GM18870 (cell line): ENCODE results near the gene HOXB7.

Experiments
- ATAC-seq: cut with Tn5 transposase; IDR thresholded peaks from one replicate; pipeline ENCODE4 v1.9.1; 2021; ENCODE audit warnings: moderate library complexity; ENCODE audit not compliant: unreplicated experiment

Gene HOXB7

DNA sequence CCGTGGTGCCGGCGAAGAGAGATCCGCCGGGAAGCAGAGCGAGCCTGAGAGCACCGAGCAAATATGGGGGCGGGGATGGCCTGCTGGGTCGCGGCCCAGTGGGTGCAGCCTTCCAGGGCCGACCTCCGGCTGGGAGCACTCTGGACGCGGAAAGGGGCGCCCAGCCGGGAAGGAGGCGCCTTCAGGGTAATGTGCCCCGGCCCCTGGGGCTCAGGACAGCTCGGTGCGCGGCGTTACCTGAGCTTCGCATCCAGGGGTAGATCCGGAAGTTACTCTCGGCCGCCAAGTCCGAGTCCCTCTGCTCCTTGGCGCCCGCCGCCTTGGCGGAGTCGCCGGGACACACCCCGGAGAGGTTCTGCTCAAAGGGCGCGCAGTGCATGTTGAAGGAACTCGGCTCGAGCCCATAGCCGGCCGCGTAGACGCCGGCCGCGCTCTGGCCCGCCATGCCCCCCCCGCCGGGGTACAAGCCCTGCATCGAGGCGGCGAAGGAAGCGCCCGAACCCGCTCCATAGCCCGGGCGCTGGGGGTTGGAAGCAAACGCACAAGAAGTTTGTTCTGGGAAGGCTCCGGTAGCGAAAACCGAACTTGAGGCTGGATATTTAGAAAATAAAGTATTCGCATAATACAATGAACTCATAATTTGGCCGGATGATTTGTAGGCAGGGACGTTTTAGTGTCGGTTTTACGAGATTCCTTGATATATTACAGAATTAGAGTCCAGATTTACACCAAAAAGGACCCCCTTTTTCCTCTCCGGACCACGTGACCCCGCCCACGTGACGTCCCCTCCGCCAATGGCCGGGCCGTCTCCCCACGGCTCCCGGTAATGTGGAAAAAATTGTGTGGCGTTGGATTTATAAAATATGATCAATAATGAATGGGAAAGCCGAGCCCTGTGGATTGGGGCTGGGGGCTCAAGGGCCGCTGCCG, at the start of gene HOXB7:
HOXB7 (minus strand) TSS at position 736 of the 930 bp plus-strand sequence; CDS start at position 637, 99 bp downstream.
- no peak for ATAC-seq

DNA sequence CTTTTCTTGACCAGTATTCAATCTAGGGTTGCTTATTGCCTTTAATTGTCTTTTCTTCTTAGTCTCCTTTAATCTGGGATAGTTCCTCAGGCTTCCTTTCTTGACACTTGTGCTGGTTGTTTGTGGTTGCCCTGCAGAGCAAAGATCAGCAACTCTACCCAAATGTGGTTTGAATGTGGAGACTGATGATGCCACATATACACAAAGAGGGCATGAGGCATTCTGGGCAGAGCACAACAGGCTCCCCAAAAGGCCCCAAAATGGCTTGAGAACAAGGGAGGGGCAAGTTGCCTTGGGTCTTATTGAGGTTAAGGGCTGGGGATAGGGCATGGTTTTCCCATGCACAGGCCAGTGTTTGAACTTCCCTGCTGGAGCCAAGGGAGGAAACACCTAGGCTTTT, 45.1 kb upstream of the HOXB7 start:
- ATAC-seq: no peak

DNA sequence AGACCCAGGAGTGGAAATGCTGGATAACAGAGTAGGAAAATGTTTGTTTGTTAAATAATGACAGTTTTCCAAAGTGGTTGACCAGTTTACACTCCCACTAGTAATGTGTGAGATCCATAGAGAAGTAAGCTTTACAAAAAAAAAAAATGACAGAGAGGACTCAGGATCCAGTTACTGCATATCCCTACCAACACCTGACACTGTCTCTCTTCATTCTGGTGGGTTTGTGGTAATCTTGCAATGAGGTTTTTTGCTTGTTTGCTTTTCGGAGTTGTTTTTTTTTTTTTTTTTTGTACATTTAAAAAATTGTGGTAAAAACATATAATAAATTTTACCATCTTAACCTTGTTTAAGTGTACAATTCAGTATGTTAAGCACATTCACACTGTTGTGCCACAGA, 38.9 kb upstream of the HOXB7 start:
- no peak for ATAC-seq

DNA sequence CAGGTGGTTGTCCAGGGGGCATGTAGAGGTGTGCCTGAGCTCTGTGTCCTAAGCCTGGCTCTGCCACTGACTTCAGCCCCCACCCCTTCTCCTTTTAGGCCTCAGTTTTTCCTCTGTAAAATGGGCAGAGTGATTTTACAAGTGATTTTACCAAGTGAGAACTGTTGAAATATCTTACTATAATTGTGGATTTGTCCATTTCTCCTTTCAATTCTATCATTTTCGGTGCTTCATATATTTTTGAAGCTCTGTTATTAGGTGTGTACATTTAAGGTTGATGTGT, 37.1 kb upstream of the HOXB7 start:
- no peak for ATAC-seq

DNA sequence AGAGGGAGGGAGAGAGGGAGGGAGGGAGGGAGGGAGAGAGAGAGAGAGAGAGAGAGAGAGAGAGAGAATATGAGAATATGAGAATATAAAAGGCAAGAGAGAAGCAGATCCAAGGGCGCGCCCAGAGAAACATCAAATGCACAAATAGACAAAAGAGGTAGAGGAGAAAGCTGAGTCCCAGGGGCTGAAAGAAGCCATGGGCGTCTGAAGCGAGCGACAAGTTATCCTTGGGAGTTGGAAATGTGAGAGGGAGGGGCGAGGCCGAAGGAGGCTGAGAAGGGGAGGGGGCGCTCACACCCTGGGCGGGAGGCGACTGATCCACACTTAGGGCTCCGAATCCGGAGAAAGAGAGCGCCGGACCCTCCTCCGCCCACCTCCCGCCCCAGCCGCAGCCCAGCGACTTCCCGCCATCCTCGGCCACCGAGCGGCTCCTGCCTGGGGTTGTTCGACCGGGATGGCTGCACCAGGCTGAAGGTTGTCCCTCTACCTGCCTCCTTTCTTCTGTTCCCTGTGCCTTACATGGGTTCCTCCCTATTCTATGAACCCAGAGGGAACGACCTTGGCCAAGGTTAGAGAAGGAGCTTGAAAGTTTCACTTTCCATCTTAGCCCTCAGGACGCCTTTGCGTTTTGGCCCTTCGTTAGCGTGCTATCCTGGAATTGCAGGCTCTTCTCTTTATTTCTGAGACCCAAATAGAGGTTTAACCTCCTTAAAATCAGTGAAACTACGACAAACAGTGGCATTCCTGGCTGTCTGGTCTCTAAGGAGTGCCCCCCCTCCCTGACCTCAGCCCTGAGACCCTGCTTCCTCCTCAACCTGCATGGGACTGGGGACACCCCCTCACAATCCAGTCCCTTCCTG, 36.5 kb upstream of the HOXB7 start:
- no peak for ATAC-seq

DNA sequence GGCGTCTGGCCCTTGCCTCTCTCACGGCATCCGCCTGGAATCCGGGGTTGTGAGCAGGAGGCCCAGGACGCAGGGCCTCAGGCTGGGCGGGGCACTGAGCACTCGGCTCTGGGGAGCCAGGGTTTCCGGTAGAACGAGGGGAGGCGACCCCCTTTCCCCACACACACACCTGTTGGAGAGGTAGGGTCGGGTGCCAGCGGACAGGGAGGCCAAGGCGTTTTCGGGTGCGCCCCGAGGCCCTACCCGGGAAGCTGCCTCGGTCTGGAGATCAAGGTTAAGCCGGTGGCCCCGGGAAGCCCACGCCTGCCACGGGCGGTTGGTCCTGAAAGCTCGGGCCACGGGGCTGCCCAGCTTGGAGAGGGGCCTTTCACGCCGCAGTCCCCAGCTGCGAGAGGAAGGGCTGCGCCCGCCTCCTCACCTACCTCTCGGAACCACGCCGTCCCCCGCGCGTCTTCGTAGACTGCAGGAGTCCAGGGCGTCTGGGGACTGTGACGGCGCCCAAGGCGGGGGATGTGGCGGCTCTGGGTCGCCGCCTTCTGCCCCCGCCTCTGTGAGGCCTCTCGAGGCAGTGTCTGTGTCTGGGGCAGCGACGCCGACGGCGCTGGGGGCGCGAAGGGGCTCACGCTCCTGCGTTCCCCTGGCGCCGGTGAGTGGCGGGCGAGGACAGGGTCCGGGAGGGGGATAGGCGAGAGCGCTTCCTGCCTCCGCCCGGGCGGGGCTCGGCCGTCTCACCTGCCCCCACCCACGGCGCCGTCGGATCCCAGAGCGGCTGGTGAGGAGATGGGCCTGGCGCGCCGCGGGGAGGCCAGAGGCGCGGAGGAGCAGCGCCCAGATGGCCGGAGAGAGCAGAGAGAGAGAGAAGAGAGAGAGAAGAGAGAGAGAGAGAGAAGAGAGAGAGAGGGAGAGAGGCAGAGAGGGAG, 35.6 kb upstream of the HOXB7 start:
- ATAC-seq: no peak

DNA sequence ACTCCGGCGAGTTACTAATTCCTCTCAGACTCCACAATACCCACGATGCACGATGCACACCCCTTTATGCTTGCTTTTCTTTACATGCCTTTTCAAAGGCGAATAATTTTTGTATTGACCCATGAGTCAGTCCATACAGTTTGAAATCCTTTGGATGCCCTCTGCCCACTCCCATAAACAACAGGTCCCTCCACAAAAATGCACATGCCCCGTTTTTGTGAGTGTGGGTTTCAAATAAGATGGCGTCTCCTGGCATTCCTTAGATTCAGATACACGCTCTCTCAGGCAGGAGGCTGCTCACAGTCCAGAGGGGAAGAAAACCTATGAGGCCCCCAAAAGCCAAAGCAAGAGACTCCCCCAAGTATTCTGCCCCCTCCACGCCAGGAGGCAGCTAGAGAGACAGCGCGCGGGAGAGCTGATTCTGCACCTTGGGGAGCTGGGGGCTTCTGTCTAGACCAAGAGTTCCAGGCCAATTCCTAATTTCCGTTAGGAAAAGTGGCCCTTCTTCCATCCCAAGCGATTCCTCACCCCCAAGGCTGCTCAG, 34.9 kb upstream of the HOXB7 start:
- ATAC-seq: no peak

DNA sequence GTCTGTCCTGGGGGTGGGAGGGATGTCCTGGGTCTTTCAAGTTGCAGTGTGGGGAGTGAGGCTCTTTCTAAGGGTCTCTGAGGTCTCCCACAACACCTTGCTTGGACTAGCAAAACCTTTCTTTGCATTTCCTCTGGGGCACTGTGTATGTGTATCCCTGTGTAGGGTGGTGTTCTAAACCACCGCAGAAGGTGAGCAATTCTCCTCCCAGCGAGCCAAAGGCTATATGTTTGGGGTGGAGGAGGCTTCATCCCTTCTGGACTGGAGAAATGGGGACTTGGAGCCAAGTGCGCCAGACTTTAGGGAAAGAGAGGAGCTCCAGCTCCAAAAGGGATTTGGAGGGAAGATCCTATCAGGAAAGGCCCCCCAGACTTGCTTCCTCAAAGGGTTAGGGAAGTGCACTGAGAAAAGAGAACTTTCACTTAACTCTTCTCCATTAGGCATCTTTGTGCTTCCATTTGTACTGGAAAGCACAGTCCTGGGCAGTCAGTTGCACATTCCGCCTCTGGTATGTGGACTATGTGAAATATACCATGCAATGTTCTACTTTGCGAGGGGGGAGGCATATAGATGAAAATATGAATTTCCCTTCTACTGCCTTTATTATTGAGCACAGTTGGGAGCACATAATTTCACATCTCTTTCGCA, 34.2 kb upstream of the HOXB7 start:
- no peak for ATAC-seq

DNA sequence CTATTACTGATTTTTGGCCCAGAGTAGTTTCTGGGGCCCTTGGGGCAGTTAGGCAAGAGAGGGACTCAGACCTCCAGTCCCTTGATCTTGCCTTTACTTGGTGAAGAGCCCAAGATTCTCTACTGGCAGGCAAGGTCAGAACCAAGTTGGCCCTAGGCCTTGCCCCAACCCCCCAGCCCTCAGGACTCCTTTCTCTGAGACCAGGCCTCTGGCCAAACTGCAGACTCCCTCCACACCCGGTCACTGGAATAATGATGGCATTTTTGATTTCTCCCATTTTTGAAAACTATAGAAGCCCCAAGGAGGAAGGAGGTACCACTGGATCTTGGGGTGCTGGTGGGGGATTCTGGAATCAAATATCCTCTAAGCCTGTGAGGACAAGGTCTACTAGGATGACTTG, 33.3 kb upstream of the HOXB7 start:
- ATAC-seq: no peak

DNA sequence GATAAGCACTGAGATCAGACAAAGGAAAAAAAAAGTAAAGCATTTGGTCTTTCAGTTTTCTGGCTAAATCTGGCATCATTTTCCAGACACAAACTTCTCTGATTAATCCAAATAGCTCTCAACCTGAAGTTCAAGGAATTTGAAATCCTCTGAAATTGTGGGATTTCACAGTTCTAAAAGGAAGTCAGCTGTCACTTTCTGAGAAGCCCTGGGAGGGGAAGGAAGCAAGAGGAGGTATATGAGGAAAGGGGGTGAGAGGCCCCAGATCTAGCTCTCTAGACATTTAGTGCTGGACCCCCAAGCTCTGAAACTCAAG, 32.8 kb upstream of the HOXB7 start:
- ATAC-seq: no peak

DNA sequence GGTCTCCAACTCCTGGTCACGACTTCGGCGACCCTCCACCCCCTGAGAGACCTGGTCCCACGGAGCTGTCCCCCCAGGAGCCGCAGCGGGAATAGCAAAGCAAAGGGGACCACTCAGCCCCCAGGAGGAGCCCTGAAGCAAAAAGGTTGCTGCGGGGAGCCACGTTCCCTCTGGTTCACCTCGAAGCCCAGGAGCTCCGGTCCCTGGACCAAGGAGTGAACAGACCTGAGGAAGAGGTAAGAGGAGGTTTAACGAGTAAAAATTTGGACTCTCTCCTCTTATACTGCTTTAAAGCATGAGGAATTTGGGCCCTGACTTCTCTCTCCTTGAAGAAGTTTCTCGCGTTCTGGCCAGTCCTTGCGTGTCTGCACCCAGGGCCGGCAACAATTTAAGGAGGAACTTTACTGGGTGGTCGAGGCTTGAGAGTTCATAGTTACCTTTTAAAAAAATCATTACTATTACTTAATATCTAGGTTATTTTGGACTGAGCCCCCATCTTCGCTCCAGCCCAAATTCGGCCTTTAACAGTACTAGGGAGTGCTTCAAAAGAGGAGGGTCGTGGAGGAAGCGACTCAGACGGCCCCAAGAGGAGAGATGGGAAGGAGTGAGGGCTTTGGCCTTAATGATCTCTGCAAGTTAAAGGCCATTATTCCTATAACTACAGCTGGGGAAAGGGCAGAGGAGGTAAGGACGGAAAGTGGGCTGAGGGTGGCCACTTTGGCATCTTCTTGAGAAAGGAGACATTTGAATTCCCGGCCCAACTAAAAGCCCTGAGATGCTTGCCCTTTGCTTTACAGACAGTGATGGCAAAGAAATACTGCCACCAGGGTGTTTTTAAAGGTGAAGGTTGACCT, 32.3 kb upstream of the HOXB7 start:
- no peak for ATAC-seq

DNA sequence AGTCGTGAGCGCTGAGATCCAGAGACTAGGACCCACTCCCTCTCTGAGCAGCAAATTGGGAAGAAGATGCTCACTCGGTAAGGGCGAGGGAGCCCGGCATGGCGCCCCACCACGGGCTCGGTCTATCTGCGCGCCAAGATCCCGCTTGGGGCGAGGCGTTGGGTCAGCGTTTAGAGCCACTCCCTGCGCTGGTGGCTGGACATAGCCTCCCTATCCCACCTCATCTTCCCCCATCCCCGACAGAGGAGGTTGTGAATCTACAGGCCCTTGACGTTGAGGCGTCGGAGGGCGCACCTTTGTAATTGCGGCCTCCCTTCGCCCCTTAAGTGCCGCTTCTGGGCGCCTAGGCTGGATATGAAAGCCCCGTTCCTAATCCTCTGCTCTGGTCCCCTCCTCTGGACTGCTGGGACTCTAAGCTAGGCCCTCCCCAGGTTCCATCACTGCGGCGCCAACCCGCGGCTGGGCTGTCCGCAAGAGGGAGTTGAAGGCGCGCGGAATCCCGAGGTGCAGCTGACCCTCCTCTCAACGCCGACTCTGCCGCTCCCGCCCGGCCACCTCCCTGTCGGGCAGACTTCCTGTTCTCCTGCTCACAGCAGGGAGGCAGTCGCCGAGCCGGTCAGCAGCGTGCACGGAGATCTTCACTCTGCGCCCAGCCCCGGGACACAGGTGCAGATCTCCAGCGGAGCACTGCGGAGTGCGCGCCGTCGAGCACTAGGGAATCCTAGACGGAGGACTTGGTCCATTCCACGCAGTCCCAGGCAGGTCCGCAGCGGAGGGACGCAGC, 31.4 kb upstream of the HOXB7 start:
- no peak for ATAC-seq

DNA sequence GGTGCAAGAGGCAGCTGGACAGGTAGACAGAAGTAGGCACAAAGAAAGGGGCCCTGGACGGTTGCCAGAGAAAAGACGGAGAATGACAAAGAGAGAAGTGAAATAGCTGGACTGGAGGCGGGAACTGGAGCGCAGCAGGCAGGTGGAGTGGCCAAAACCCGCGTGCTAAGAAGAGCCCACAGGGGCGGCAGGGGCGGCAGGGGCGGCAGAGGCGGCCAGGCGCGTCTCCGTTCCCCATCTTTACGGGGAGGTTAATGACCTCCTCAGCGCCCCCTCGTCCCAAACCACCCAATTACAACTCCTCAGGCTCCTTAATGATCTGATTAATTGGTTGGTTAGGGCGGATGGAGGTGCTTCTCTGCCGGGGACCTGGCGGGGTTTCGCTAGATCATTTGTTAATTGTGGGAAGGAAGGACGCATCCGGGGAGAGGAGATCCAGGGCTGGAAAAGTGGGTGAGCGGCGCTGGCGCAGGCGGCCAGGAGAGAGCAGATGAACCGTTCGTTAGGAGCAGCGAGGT, 30.8 kb upstream of the HOXB7 start:
- no peak for ATAC-seq

DNA sequence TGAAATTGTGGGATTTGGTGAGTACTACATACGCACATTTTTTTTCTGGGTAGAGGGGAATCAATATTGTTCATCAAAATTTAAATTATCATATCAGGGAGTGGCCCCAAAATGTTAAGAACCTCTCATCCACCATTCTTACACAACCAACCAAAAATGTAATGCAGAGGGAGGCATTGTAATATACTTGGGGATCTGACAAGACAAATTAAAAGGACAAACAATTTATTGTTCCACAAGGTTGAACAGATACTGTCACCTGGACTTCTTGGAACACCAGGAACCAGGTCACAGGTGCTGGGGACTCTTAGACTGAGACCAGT, 30.0 kb upstream of the HOXB7 start:
- ATAC-seq: no peak

DNA sequence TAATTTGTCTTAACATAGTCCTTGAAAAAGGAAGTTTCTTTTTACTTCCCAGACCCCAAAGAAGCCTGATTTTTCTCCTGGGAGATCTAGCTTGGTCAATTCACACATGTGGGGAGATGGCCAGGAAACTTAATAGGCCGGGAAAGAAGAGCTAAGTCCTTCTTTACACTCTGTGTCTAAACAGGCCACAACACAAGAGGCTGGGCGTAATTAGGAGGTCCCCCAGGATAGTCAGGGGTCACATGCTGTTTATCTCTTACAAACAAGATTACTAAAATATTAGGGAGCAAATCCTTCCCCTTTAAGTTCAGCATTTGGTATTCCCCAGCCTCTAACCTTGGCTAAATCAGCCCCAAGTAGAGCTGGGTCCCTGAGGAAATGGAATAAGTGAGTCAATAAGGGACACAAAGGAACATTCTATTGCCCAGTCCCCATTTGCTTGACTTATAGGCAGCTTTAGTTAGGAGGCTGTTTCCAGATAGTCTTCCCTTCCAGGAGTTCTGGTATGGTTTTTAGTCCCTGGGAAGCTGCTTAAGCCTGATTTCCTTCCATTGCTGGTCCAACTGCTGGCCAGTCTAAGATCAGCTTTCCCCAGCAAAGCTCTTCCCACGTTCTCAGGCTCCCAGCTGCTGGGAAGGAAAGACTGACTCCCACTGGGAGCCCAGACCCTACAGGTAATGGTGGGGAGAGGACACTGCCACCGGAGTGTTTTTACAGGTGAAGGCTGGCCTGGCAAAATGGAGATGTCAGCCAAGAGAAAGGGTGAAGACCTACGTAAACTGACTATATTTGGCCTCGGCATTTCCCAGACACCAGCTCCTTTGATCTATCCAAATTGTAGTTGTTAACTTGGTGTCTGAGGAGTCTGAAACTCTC, 29.4 kb upstream of the HOXB7 start:
- no peak for ATAC-seq

DNA sequence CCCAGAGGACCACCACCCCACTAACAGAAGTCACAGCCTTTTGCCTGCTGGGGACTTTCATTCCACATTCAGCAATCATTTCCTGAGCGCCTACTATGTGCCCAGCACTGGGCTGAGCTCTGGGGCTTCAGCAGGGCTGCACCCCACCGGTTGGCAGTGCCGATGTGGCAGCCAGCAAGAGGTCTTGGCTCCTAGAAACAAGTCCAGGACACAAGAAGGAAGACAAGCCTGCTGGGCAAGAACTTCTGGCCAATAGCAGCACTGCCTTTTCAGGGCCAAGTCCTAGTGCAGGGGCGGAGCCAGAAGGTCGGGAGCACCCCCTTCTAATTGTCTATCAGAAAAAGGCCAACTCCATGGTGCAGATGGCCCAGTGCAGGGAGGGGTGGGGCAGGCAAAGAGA, 28.3 kb upstream of the HOXB7 start:
- no peak for ATAC-seq

DNA sequence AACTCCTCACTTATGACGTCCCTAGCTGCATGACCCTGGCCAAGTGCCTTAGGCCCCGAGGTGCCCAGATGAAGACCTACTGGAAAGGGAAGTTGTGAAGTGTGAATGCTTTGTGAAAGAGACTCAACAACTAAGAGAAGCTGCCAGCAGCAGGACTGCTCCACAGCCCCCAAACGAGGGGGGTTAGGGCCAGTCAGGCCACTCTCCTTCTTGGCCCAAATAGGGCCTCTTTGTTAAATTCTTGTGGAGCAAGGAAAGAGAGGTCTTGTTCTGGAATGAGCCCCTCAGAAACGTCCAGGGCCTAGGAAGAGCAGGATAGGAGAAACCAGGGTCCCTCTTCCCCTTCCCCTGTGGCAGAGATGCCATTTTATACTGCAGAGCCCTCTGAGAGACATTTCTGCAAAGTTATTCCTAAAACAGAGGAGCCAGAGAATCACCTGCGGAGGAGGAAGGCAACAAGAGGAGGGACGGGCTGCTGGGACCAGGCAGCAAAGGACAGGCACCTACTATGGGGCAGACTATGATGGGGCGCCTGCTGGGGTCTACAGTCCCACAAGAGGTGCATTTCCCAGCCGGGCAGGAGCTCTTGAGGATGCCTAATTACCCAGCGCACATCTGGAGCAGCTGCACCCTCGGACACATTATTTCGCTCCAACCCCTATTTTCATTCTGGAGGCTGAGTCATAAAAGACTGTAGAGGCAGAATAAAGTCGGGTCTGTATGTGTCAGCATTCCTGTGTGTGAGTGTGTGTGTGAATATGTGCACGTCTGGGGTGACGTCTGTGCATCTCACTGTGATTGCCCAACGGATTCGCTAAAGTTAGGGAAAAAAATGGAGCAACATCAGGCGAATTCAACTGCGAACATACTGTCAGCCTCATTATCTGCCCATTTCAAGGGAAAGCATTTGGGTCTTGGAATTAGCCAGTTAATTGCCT, 26.8 kb upstream of the HOXB7 start:
- ATAC-seq: no peak
